GM13976 (cell line): ENCODE measurements around the gene RPRD1B.
"Not testable (repeated sequence)": the region's sequence is repeated elsewhere in the genome, so short reads cannot be mapped to it uniquely, and the experiment has no call there.

Source experiments
- DNase-seq: peaks from one replicate; pipeline ENCODE4 v3.0.0; 2012; ENCODE audit warnings: low spot score
- CTCF ChIP-seq: IDR thresholded peaks from 2 replicates; pipeline ENCODE4 v1.5.1; 2012; ENCODE audit warnings: borderline replicate concordance, mild to moderate bottlenecking; ENCODE audit not compliant: insufficient read depth; ENCODE audit errors: extremely low read depth, missing control alignments, control extremely low read depth
- in situ Hi-C: fragments of 300-500 bp; cut with MboI; formaldehyde crosslinking; loops from one replicate; pipeline ENCODE4 v1.12.0; 2022; ENCODE audit warnings: low sequenced_read_pairs, mixed read lengths, inconsistent platforms; ENCODE audit not compliant: unreplicated experiment

RPRD1B gene

GRCh38 chr20:38008233-38008944 is 25.2 kb upstream of the RPRD1B start:
- no peak for DNase-seq
- in situ Hi-C loops, result no loop called here
- TF ChIP-seq CTCF, result no peak

GRCh38 chr20:38009416-38009815 is 24.1 kb upstream of the RPRD1B start:
- DNase-seq, in situ Hi-C loops: not testable (repeated sequence)

GRCh38 chr20:38011696-38012095 is 21.9 kb upstream of the RPRD1B start:
- no peak for TF ChIP-seq CTCF
- no peak for DNase-seq
- in situ Hi-C loops, result no loop called here

- in situ Hi-C loops, result no loop called here
- no peak for TF ChIP-seq CTCF
- DNase-seq, result no peak
These were observed 21.2 kb upstream of the RPRD1B start for GRCh38 chr20:38012332-38012731.

GRCh38 chr20:38013887-38014286 is 19.7 kb upstream of the RPRD1B start:
- DNase-seq, result no peak
- TF ChIP-seq CTCF, result no peak
- in situ Hi-C loops, result no loop called here

GRCh38 chr20:38017959-38018358 is 15.6 kb upstream of the RPRD1B start:
- DNase-seq, result no peak
- in situ Hi-C loops, result no loop called here
- no peak for TF ChIP-seq CTCF

- in situ Hi-C loops, result no loop called here
- TF ChIP-seq CTCF, result no peak
- DNase-seq, result no peak
These were observed 15.2 kb upstream of the RPRD1B start for GRCh38 chr20:38018385-38018784.
